GM12875 (cell line): ENCODE measurements around the gene TMEM221.

Experiments
- H3K4me3 ChIP-seq: one replicate; pipeline ENCODE4 v1.5.1; 2011; ENCODE audit warnings: low read depth, low read length, control low read depth
- TF ChIP-seq, protein P1 (sequence below): IDR thresholded peaks from 2 replicates; pipeline ENCODE4 v1.5.1; 2011; ENCODE audit warnings: low read depth, mild to moderate bottlenecking, control low read depth, inconsistent platforms, low read length, moderate library complexity, borderline replicate concordance; ENCODE audit not compliant: insufficient read depth

The TMEM221 gene

DNA sequence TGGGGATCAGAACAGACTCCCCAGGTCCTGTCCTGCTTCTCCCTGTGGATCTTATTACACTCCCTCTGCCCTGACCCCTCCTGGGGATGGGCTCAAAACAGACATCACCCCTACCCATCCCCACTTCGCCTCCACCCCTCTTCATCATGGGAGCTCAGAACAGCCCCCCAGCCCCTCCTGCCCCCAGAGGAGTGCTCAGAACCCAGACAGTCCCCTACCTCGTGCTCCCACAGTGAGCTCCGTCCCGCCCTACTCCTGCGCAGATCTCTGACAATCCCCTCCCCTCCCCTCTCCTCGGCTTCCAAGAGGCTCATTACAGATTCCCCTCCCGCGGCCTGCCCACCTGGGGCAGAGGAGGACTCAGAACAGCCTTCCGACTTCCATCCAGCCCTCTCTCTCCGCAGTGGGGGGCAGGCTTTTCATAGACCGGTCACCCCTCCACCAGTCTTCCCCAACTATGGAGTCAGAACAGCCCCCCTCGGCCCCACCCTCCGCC, 6.2 kb upstream of the TMEM221 start:
- H3K4me3 ChIP-seq, result no peak overlapping the region
- TF ChIP-seq, protein P1, sequence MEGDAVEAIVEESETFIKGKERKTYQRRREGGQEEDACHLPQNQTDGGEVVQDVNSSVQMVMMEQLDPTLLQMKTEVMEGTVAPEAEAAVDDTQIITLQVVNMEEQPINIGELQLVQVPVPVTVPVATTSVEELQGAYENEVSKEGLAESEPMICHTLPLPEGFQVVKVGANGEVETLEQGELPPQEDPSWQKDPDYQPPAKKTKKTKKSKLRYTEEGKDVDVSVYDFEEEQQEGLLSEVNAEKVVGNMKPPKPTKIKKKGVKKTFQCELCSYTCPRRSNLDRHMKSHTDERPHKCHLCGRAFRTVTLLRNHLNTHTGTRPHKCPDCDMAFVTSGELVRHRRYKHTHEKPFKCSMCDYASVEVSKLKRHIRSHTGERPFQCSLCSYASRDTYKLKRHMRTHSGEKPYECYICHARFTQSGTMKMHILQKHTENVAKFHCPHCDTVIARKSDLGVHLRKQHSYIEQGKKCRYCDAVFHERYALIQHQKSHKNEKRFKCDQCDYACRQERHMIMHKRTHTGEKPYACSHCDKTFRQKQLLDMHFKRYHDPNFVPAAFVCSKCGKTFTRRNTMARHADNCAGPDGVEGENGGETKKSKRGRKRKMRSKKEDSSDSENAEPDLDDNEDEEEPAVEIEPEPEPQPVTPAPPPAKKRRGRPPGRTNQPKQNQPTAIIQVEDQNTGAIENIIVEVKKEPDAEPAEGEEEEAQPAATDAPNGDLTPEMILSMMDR, result no peak

DNA sequence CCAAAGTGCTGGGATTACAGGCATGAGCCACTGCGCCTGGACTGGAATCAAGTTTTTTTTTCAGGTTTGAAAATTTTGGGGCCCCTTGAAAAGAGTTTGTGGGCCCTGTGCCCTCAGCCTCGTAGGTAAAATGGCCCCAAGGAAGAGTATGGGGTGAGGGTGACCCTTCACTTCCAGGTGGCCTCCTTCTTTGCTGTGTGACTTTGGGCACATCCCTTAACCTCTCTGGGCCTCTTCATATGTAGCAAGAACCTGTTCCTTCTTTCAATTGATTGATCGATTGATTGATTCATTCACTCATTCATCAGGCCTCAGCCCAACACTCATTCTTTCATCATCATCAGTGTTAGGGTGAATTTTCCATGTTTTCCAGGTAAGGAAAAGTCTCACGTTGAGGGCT, 3.4 kb upstream of the TMEM221 start:
- TF ChIP-seq, protein P1, result no peak
- no peak overlapping the region for H3K4me3 ChIP-seq

GRCh38 chr19:17450264-17451075, 2.0 kb upstream of the TMEM221 start:
- TF ChIP-seq, protein P1, result no peak

DNA sequence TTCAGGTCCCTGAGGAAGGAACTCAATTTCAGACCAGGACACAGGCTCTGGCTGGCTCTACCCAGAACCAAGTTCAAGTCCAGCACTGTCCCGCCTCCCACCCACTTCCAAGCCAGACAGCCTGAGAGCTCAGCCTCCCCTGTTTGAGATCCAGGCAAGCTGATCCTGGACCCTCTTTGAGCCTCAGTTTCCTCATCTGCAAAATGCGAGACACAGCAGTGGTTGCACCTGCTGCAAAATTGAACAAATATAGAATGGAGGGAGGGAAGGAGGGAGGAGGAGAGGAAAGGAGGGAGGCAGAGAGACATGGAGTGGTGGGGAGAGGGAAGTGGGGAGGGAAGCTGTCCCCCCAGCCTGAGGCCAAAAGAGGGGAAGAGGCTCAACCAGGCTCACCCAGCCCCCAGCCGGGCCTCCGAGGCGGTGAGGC, 751 bp downstream of the TMEM221 start:
- TF ChIP-seq, protein P1, result no peak
- H3K4me3 ChIP-seq, result no peak overlapping the region

More at GRCh38 chr19:17450264-17451075, 2.0 kb upstream of the TMEM221 start:
- H3K4me3 ChIP-seq, result no peak overlapping the region

DNA sequence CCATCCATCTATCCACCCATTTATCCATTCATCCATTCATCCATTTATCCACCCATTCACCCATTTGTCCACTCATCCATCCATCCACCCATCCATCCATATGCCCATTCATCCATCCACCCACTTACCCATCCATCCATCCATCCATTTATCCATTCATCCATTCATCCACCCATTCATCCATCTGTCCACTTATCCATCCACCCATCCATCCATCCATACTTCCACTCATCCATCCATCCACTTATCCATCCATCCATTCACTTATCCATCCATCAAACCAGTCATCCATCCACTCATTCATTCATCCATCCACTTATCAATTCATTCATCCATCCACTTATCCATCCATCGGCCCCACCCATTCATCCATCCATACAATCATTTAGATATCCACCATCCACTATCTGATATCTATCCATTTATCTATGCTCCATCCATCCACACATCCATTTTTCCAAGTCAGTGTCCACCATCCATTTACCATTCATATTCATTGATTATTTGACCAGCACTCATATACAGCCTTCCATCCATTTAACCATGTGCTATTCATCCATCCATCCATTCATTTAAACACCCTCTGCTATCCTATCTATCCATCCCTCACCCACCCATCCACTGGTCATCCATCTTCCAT, 2.8 kb downstream of the TMEM221 start:
- TF ChIP-seq, protein P1, result no peak

GRCh38 chr19:17441241-17442021, 7.0 kb downstream of the TMEM221 start:
- H3K4me3 ChIP-seq, result no peak overlapping the region
- TF ChIP-seq, protein P1, result peak; percentile 60

More for the DNA sequence above, 2.8 kb downstream of the TMEM221 start:
- H3K4me3 ChIP-seq, result no peak overlapping the region
